CD4-positive, alpha-beta T cell treated with Interleukin-2 at 100 ng/mL for 4 hours (primary cell): ENCODE results near the gene CNKSR3.

Source experiments
- DNase-seq: peaks from one replicate; pipeline ENCODE4 v3.0.0-alpha.2; 2020; ENCODE audit warnings: low spot score

The CNKSR3 gene

DNA sequence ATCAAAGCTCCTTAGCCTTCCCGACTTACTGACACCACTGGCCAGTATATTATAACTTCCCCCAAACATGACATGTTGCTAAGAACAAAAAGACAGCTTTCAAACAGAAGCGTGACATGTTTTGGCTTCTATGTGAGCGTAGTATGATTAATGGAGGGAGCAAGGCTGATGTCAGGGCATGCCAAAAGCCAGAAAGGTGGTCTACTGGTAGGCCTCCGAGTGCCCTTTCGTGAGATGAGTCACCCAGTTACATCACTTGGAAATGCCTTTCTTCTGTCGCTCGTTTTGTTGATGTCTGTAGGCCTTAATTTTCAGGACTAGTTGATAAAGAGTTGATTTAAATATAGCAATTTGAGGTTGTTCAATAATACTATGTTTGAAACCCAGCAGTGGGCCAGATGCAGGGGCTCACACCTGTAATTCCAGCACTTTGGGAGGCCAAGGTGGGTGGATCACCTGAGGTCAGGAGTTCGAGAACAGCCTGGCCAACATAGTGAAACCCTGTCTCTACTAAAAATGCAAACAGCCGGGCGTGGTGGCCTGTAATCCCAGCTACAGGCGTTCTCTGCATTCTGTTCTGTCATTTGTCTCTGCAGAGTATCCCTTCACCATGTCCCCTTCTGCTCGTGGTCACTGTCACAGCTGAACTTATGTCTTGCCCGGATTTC lies 53.3 kb downstream of the CNKSR3 start:
- DNase-seq = no peak

GRCh38 chr6:154453329-154453728 lies 57.2 kb downstream of the CNKSR3 start:
- no peak for DNase-seq

GRCh38 chr6:154450498-154450897 lies 60.0 kb downstream of the CNKSR3 start:
- DNase-seq = no peak

DNA sequence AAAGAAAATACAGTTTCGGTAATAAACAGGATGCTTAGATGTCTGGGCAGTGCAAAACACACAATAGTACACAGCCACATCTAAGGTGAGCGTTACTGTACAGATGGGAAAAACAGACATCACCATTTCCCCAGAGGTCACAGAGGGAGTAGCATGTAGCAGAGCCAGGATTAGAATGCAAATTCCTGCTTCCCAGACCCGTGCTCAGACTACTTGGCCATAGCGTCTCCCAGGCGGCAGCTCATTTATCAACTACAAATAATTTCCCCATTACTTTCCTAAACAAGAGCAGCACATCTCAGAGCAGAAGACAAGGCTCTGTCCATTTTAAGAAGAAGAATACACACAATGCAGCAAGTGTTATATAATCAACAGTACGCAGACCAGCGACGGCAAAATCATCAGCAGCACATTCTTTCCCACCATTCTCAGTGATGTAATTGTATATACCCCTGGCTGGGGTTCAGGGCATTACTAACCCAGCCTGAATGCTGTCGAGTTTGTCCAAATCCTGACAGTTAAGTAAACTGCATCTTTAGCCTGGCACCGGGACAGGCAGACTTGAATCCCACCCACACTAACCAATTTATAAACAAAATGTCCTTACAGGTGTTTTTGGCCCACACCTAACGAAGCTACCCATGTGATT lies 61.9 kb downstream of the CNKSR3 start:
- DNase-seq = no peak

DNA sequence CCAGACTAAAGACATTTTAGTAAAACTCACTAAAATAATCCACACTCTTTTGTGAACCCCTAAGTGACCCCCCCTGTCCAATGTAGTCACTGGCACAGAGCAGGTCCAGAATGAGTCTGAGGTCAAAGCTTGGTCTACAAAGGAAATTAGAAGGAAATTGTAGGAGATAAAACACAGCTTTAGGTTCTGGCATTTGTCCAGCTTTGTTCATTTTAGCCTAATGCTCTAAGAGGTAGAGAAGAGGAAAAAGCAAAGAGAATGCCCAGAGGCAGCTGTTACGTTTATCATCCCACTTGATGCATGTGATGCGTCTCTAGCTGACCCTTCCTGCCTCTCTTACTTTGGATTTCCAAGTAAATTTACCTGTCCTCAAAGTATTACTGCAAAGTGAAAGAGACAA lies 62.5 kb downstream of the CNKSR3 start:
- DNase-seq = no peak

DNA sequence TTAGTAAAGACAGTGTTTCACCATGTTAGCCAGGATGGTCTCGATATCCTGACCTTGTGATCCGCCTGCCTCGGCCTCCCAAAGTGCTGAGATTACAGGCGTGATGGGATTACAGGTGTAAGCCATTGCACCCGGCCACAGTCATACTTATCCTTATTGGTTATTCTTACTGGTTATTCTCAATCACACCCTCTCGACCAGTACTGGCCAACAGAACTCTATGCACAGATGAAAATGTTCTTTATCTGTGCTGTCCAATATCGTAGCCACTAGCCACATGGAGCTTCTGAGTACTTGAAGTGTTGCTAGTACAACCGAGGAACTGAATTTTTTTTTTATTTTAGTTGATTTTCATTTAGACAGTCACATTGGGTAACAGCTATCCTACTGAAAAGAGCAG lies 63.5 kb downstream of the CNKSR3 start:
- no peak for DNase-seq

DNA sequence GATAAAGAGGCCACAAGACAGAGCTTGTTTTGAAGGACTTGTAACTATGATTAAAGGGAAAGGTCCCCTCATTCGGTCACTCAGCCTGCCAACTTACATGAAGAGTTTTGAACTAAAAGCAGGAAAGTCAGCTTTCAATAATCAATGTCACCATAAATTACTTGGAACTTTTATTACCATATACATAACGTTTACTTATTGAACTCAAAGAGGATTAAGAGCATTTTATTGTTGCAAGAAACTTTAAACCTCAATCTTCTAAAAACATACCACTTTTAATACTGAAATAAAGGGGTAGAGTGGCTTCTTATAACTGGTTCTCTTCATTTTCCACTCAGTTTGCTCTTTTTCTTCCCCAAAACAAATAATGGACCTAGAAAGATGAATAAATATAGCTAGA lies 65.1 kb downstream of the CNKSR3 start:
- DNase-seq = no peak

GRCh38 chr6:154441995-154442310 lies 68.5 kb downstream of the CNKSR3 start:
- no peak for DNase-seq

- DNase-seq = no peak
Observed at GRCh38 chr6:154440422-154441043, 70.0 kb downstream of the CNKSR3 start.

DNA sequence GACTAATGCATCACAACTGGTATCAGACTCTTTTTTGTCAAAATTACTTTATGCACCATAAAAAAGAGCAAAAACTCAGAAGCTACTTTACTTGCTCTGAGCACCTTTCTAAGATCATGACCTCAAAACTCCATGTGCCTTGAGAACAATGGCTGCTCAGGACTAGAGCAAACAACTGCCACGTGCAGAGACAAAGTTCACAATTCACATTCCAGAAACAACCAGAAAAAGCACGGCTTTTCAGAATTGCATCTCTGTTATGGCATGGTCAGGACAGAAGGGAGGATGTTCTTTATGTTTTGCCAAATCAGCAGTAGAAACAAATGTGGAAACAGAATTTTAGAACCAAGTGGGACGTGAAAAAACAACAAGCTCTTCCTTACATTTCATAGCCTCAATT lies 70.5 kb downstream of the CNKSR3 start:
- no peak for DNase-seq

GRCh38 chr6:154438882-154439415 lies 71.5 kb downstream of the CNKSR3 start:
- DNase-seq = no peak

GRCh38 chr6:154435400-154435945 lies 75.0 kb downstream of the CNKSR3 start:
- DNase-seq = no peak

DNA sequence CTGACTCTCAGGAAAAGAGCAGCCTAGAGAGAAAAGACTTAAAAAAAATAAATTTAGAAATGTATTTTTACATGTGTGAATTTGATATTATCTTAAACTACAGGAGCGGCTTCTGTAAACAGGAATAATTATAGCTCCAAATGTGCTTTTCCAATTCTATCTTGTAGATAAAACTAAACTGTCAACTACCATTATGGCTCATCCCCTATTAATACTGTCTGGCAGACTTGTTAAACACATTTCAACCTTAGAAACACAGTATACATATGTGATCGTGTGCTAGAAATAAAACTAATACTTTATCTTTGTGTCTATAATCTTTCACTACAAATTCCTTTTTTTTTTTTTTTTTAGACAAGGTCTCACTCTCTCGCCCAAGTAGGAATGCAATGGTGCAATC lies 75.8 kb downstream of the CNKSR3 start:
- no peak for DNase-seq

DNA sequence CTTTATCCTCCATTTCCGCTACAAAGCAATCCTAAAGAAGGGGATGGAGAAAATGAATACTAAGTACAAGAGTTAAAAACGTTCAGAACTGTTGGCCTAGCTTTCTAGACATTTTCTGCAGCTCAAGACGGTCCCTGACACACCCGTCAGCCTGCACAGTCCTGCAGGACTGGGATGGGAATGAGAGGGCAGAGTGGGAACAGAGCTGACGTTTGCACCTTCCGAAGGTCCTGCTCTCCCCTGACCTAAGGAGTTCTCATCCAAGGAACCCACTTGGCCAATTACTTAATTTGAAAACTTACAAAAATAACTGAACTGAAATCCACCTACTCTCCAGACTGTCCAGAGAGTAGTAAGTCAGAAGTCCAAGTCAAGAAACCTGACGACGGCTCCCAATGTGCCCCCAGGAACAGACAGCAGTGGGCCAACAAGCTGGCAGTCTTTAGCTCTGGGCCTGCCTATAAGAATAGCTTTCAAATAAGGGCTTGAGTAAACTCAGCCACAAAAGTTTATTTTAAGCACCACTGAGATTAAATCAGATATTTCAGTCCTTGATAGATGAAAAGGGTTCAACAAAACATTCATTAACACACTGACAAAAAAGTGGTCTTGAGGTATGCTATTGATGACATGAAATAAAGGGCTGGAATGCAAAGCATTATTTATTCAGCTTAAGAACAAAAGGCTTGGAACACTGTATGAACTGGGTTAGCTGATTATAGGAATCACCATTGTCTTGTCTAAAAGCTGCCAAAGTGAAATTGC lies 76.8 kb downstream of the CNKSR3 start:
- no peak for DNase-seq

DNA sequence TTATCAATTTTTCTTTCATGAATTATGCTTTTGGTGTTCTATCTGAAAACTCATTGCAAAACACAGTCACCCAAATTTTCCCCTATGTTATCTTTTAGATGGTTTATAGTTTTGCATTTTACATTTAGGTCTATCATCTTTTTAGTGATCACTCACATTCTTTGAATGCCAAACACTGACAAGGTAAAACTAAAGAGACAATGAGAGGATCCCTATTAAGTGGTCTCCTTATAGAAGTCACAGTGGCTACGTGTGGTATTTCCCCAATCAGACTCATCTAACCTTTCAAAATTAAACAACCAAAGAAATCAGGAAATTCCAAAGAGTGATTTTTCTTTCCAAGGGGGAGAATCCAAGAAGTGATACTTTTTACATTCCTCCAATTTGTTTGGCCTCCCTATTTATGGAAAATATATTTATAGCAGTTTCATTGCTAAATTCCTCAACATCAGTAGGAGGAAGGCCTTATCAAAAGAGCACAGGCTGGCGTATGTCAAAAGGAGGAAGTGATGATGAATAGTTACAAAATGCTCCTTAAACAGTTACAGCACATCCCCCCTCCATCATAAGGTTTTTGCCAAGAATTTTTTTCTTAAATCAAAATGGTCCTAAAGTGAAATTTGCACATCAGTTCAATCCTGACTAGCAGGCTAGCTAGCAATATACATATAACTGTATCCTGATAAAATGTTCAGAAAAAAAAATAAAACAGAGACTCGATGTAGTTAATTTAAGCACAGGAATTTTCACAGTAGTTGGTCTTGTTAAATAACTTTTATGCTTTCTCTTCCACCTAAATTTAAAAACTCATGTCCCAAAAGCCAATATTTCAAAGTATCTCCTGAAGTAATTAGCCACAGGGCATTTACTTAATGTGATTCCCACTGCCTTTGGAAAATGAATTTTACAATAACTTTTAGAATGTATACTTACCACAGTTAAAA lies 77.7 kb downstream of the CNKSR3 start:
- no peak for DNase-seq

DNA sequence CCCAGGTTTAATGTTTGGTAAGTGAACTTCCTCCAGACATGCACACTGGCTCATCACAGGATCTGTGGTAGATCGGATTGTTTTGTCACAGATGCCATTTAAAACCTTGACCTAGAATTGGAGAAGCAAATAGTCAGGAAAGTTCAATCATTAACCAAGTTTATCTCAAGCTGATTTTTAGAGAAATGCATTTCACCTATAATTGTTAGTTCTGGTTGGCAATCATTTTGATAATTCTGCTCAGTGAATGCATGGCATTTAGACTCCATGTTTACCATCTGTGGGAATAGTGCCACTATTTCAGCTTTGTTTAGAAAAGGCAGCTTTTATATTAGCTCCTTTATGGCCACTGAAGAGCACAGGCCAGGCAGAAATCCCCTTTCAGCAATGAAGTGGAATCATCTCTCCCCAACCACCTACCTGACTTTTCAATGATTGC lies 80.0 kb downstream of the CNKSR3 start:
- DNase-seq = no peak

DNA sequence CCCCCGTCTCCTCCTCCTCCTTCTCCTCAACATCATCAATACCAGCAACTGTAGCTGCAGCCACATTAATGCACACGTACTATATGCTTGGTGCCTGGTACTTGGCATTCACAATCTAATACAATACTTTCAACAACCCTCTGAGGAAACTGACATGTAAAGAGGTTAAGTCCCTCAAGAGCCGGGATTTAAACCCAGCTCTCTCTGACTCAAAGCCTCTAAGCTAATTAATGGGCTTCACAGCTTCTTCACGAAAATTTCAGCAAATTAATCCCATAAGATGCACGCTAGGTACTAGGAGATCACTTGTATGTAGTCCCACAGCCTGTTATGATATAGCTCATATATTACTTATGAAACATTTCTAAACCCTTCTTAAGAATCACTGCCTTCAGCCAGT lies 80.8 kb downstream of the CNKSR3 start:
- DNase-seq = no peak

DNA sequence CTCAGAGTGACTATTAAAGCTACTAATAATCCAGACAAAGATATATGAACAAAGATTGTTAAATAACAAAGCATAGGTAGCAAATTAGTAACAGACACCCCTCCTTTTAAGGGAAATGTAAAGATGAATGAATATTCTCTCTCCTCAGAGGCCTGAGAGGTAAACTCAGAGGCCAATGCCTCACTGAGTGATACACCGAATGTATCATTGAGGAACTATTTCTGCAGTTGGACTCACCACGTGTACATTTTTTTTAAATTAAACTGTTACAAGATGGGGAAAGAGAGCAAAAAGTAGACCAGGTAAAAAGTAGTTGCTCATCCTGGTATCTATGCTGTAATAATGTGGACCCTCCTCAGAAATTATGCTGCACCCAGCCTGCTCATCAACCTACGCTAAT lies 81.6 kb downstream of the CNKSR3 start:
- DNase-seq = no peak

DNA sequence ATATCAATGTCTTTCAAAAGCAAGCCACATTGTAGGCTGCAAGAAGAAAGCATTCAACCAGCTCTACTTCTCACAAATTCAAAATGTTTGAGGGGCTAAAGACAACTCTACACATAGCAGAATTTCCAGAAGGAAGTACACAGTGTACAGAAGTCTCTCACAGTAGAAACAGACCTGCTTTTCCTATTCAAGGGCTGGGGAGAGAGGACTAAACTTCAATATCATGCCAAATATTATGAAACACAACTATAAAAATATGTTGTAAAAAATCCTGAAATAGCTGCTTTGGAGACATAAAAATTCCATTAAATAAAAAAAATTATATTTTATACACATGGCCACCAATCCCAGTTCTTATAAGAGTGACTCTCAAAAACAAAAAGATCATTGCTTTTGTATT lies 83.0 kb downstream of the CNKSR3 start:
- no peak for DNase-seq

DNA sequence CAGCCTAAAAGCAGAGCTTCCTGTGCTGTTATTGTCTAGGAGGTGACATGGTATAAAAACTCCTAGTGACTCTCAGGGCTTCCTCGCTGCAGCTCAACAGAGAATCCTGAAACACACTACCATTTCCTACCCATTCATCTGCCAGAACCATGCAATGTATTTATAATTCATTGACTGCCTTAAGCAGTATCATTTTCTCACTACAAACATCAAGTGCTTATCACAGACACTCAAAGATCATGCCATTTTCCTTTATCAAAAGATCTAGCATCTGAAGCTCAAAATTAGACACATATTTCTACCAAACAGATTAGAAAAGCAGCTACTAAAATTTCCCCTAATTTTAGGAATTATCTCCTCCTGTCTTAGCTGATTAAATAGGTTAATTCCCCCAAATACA lies 83.5 kb downstream of the CNKSR3 start:
- DNase-seq = no peak

GRCh38 chr6:154425034-154425433 lies 85.5 kb downstream of the CNKSR3 start:
- no peak for DNase-seq
